ENCODE results near the gene CHCHD3.
"Not testable (repeated sequence)": the region's sequence is repeated elsewhere in the genome, so short reads cannot be mapped to it uniquely, and the experiment has no call there.

CHCHD3 gene

DNA sequence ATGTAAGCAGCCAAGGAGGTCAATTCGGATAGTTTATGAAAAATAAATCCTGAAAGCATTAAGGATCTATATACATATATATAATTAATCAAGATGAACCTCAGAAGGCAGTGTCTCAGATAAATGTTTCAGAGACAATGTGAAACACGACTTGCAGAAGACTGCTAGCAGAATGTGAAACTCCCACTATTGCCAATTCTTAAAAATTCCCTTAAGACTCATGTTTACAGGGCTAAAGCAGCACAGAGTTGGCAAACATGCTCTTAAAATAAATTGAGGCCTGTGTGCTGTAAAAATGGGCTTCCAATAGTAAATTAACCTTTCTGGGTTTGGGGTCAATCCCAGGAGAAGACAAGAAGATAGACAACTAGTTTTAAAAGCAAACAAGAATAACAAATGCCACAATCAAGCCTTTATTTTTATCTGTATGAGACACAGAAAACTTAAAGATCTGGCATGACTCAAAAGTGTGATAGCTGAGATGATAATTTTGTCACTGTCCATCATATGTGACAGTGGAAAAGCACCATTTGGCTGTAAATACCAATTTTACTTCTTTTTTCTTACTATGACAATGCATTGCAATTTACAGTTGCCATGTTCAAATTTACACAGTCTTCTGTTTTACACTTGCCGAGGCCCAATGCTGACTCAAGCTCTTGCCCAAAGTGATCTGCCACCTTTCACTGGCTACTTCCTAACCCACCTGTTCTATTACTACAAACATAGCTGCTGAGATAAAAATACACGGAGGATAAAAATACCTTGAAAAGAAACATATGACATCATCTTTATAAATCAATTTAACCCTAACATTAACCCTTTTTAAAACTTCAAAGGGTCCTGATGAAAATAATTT, 78.6 kb downstream of the CHCHD3 start:
- DNase-seq (ENCODE audit: low spot score) = no peak

DNA sequence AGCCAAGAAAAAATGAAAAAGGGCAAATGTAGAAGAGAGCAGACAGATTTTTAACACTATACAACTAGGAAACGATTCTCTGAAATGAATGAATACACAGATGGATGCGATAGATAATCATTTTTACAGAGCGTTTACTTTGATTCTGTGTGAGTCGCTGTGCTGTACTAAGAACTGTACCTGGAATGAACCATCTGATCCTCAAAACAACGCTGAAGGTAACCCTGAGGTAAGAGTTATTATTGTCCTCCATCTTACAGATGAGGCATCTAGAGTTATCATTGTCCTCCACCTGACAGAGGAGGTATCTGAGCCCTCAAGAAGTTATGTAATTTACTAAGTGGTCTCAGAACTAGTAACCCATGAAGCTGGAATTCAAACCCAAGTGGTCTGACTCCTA, 80.2 kb downstream of the CHCHD3 start:
- DNase-seq (ENCODE audit: low spot score) = no peak

DNA sequence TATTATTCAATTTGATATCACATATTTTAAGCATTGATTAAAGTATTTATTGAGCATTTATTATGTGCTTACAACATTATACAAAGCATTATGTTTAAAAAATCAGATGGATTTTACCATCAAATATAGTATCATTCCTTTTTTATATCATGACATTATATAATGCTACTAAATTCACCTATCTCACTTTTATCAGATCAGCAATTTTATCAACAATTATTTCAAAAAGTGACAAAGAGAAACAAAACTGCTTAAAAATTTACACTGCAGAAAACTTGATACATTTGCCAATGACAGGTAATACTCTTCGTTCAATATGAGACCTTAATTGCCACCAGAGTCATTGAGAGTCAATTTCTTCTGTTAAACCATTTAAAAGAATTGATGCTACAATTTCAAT, 82.0 kb downstream of the CHCHD3 start:
- DNase-seq (ENCODE audit: low spot score) = no peak

DNA sequence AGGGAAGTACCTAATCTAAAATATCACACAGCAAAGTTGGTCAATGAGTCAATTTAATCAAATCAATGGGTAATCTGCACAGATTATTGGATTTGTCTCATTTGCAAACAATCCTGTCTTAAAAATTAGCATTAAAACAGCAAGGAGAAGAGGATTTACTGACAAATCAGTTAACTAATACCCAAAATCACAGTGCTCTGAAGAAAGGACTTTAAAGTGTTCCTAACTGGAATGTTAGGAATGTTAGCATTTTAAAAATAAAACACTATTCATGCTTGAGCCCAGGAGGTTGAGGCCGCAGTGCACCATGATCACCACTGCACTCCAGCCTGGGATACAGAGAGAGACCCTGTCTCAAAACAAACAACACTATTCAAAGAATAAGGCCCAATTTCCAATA, 83.1 kb downstream of the CHCHD3 start:
- no peak for DNase-seq (ENCODE audit: low spot score)

DNA sequence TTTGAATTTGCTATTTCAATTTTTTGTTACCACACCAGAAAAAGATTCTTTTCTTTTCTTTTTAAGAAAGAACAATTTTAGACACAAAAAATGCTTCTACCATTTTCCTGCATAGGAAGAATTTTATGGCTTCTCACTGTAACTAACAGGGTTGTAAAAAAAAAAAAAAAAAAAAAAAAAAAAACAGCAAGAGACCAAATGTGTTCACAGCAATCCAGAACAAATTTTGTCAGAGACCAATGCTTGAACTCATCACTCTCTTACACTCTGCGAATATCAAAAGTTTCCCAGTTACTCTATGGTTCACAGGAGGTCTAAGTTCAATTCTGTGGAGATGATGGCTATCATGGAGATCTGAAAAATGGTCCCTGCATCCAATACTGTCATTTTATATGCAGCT, 84.4 kb downstream of the CHCHD3 start:
- no peak for DNase-seq (ENCODE audit: low spot score)

DNA sequence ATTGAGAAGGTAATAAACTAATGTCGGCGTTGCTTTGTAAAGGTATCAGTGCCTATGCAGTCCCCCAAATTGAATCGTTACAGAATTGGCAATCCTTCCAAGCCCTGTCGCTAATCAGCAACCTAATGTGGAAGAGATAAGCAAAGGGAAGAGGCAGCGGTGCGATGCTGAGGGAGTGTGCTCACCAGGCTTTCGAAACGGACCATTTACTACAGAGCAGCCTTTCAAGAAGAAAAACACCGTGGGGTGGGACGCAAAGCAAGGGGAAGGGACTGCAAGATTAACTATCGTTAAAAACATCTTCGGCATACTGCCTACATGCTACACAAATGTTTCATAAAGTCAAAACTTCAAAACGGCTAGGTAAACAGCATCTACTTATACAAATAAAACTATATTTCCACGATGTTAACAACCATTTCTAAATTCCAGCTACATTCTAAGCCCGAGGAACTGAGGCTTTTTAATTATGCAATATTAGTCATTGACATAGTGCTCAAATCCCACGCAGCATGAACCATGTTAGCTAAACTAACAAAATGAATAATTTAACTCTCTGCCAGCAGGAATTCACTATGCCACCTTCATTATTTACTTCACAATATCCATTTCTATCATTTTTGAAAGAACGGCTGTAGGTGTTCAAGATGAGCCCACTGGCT, 85.2 kb downstream of the CHCHD3 start:
- DNase-seq (ENCODE audit: low spot score) = no peak

DNA sequence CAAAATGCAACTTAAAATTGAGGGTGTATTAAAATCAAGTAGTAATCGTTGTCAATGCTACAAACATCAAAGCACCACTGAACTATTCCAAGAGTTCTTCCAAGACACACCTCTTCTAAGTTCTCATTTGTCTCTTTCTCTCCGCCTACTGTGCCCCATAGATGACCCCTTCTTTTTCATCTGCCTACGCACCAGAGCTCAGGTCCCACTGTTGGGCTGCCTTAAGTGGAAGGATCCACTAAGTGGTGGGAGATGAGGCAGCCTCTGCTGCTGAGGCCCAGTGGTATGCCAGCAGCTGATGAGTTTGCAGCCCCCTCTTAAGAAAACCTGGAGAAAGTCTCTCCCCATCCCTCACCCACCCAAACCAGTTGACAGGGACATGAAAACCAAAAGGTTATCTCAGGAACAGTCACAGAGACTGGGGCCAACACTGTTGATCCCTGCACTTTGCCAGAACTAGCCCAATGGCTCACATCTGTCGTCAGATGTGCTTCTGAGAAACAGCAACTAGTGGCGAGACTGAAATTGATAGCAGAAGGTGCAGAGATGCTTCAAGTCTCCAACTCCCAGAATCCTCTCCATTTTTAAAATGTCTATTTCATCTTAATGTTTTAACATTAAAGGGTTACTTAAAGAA, 88.4 kb downstream of the CHCHD3 start:
- DNase-seq (ENCODE audit: low spot score) = no peak

DNA sequence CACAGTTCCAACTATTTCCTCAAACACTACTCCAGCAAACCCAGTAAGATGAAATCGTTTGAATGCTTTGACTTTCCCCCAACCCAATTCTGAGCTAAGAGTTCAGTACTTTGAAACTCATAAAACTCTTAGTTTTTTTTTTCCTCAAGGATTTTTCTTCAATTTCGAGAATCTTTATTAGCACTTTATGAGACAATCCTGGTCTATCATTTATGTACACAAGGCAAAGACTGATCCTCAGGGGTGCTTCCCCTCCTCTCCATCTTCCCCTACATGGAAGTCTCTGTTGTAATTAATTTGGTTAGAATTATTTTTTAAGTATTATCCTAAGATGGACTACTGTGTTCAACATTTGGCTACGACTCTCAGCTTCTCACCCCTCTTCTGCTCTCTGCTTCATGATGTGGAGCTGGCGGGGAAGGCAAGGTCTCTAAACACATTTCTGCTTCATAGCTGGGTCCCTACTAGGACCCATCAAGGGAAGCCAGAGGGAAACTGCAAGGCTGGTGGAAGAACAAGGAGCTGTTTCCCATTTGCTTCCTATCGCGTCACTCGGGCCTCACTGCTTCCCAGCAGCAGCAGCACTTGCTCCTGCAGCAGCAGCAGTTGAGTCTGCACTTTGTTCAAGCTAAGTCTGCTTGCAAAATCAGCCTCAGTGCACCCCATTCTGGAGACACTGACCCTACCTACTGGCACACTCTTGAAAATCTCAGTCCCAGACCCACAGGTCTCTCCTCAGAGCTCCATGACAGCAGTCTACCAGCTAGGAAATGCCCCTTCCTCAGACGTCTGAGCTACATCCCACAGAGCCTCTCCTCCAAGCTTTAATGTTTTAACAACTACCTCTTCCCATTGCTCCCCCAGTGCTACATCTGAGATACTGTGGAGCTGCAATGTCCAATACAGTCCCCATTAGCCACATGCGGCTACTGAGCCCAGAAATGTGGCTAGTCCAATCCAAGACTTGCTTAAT, 90.0 kb downstream of the CHCHD3 start:
- DNase-seq (ENCODE audit: low spot score) = no peak

DNA sequence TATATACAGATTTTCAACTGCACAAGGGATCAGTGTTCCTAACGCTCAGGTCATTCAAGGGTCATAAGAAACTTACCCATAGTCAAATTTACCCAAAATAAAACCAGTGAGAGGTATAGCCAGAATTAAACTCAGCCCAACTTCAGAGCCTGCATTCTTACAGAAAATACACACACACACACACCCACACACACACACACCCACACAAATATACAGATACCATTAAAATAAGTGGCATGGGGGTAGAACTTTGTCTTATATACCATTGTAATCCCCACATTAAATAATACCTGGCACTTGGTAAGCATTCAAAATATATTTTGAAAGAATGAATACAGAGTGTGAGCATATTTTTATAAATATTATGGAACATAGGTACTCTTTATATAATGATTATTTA, 93.8 kb downstream of the CHCHD3 start:
- DNase-seq (ENCODE audit: low spot score) = no peak

DNA sequence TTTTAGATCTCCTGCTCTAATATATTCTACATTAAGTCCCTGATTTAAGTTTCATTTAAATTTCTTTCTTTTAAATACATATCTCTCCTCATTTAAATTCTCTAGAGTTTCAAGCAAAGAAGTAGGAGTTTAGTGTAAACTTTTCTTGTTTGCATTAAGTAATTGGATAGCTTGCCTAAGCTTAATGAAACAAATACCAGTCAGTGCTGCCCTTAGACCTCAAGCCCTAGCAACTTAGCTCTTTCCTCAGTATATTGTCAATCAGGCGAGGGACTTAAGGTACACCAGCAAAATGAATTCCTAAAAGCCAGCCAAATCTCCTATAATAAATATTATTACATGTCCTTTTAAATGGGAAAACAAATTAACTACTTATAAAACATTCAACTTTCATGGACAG, 101.5 kb downstream of the CHCHD3 start:
- DNase-seq (ENCODE audit: low spot score) = no peak

DNA sequence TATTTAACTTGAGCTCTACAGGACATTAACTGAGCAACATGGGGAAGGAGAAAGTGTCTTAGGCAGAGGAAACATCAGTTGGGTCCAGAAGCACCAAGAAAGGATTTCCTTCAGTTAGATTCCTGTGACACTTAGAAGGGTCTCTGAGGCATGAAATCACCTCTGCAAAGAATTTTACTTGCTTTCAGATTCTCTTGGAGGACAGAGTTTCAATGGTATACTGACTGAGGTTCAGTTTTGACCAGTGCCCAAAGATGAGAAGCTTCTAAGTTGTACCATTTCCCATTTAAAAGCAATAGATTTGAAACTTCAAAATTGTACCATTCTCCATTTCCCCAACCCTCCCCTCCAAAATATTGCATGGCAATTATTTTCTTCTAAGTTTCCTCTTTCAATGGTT, 102.4 kb downstream of the CHCHD3 start:
- no peak for DNase-seq (ENCODE audit: low spot score)

DNA sequence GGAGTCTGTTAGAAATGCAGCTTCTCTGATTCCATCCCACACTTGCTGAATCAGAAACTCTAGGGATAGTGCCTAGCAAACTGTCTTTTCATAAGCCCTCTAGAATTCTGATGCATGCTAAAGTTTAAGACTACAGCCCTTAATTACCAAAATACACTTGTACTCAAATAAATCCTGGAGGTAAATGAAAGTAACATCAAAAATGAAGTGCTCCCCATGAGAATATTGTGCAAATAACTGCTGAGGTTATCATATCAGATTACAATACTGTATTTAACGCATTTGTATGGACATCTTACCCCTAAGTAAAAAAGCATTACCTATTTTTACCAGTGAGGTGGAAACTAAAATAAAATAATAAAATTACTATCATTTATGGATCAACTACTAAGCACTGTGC, 104.7 kb downstream of the CHCHD3 start:
- DNase-seq (ENCODE audit: low spot score) = no peak

DNA sequence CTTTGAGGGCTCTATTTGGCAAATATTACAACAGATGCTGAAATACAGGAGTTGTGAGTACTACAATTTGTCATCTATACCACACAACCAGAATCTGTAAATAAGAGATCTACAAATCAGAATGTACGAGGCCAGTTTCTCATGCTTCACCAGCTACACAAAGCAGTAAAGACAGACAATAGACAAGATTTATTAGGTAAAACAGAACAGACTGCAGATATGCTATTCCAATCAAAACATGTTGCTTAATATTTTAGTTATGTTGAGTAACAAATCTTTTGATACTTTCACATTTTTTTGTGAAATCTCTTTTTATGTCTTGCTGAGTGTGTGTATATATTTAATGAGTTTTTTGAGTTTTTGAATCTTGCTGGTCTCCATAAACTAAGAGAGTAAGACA, 109.1 kb downstream of the CHCHD3 start:
- DNase-seq (ENCODE audit: low spot score) = no peak

DNA sequence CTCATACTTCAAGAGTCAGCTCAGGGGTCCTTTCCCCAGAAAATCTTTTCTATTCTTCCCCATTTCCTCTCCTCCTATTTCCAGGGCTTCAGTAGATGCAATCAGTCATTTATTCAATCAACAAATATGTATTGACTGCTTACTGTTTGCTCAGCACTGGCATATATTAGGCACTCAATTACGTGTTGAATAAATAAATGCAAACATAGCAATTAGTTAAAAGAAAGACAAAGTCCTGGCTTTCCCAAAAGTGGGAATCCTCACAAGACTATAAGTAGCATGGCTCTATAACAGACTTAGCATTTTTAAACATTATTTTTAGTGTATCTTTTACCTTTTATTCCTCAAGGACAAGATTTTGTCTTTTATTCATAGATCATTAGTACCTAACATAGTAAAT, 111.6 kb downstream of the CHCHD3 start:
- DNase-seq (ENCODE audit: low spot score) = no peak

DNA sequence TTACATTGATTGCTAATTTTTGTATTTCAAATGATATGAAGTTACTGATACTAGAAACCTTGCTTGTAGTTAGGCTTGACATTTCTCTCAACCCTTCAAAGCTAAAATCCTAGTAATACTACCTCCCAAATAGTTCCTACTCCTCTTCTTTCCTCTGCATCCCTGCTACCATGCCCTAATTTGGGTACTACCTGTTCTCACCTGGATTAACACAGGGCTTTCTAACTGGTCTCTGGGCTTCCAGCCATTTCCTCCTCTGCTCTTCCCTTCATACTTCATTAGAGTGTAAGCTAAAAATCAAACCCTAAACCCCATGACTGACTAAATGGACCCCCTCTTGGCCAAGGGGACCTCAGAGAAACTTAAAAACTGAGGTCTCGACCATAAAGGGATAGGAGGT, 112.4 kb downstream of the CHCHD3 start:
- no peak for DNase-seq (ENCODE audit: low spot score)

DNA sequence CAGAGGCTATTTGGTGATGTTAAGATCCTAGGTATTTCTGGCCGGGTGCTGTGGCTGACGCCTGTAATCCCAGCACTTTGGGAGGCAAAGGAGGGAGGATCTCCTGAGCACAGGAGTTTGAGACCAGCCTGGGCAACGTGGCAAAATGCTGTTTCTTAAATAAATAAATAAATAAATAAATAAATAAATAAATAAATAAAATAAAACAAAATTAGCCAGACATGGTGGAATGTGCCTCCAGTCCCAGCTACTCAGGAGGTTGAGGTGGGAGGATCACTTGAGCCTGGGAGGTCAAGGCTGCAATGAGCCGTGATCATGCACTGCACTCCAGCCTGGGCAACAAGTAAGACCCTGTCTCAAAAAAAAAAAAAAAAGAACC, 114.4 kb downstream of the CHCHD3 start:
- DNase-seq (ENCODE audit: low spot score) = not testable (repeated sequence)

DNA sequence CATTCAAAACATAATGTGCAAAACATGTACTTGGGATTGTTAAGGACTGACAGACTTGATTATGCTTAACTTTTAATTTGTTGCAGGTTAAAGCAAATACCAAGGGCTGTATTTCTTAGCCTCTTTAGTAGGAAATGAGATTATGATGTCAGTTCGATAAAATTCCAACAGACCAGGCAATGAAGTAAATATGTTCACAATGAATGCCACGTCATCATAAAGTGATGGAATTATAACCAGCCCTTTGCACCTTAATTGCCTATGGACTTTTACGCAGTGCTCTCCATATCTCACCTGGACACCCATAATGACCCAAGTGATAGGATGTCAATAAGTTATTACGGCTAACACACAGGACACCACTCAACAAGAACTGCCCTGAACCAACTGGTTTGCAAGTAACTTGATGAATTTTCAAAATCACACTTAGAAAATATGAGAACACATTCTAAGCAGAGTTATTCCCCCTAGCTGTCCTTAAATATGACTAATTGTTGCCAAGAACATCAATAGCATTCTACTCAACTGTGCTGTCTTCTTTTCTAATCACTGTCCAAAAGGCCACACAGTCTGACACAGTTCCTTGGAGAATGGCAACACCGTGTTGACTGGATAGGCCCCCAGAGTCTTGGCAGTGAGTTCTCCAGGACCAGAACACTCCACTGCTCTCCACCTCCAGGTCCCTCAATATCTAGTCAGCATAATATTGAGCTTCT, 115.0 kb downstream of the CHCHD3 start:
- no peak for DNase-seq (ENCODE audit: low spot score)

DNA sequence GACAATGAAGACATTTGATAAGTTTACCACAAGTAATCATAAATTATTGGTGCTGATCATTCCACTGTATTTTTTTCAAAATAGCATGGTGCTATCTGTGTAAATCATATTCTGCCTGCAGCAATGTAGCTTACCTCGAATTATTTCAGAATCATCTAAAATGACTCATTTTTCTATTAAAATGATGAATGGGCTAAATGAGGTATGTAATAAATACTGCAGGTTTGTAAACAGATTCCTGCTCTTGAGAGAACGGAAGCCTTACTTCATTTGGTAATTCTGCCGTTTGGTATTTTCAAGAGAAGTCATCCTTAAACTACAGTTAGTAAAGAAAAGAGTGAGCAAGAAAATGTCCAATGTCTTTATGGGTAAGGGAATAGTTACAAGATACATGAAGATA, 115.9 kb downstream of the CHCHD3 start:
- DNase-seq (ENCODE audit: low spot score) = no peak

DNA sequence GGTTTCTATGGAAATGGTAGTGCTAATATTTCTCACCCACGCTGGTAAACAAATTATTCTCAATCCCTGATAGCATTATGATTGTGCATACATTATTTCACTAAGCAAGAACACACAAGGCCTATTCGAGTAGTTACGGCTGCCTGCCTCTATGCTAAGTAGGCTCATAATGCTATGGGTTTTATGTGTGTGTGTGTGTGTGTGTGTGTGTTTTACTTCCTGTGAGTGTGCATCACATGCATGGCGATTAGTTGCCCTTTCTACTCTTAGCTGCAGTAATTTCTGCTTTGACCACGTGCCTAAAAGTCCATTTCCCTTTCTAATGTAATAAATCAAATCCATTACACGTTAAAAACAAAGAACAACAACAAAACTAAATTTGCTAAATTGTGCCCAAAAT, 117.0 kb downstream of the CHCHD3 start:
- no peak for DNase-seq (ENCODE audit: low spot score)

DNA sequence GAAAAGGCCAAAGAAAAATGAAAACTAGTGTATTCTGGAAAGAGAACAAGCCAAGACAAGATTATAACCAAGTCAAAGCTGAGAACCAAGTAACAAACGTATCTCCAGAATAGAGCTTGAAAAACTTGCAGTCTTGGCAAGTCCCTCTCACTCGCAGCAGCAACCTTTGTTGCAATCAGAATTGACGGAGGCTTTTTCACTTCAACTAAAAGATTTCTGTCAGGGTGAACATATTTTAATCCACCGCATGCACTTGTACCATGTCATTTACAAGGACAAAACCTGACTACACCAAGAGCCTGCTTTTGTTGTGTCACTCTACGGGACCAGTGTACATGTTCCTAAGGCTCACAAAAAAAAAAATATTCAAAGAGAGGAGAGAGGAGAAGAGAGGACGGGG, 122.0 kb downstream of the CHCHD3 start:
- no peak for DNase-seq (ENCODE audit: low spot score)

DNA sequence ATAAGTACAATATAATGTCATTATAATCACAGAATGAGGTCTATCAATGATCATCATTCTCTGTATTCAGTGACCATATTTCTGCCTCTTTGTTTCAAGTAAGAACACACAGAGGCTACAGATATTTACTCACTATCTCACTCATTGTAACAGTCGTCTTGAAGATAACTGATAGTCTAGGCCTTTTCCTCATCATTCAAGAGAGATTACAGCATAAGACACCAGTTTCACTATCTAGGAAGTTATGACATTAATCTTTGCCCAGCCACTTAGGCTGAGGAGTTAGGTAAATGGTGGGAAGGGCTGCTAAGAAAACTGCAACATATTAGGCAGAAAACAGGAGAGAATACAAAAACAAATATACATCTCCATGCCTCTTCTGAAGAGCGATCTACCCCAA, 125.3 kb downstream of the CHCHD3 start:
- DNase-seq (ENCODE audit: low spot score) = no peak

DNA sequence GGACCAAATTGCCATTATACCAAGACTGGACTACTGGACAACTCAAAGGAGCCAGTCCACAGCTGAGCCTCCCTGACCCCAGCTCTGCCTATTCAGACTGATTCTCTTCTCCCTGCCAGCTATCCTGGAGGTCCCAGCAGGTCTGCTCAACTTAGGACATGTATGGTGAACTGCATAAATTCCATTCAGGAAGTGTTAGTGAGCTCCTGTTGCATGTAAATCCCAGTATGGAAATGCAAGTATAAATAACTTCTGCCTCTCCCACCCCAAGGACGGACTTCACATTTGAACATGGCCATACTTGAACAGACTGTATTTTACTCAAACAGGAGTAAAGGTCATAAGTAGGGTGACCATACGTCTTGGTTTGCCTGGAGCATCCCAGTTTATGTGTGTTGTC, 128.4 kb downstream of the CHCHD3 start:
- DNase-seq (ENCODE audit: low spot score) = no peak

All from RKO (cell line).